DND-41 (cell line): ENCODE data around the gene TSEN2.

ENCODE experiments used
- EZH2 ChIP-seq: IDR thresholded peaks from 3 replicates; pipeline ENCODE4 v1.6.1; 2012; ENCODE audit warnings: borderline replicate concordance, low read depth, mild to moderate bottlenecking, moderate library complexity, low read length, inconsistent platforms; ENCODE audit not compliant: severe bottlenecking
- TF ChIP-seq, protein P1 (sequence below): IDR thresholded peaks from 2 replicates; pipeline ENCODE4 v1.5.1; 2012; ENCODE audit warnings: borderline replicate concordance, low read length, moderate library complexity, mild to moderate bottlenecking; ENCODE audit not compliant: poor library complexity, severe bottlenecking; ENCODE audit errors: extremely low read depth

GRCh38 chr3:12470680-12471079, 13.6 kb upstream of the TSEN2 start:
- TF ChIP-seq, protein P1, sequence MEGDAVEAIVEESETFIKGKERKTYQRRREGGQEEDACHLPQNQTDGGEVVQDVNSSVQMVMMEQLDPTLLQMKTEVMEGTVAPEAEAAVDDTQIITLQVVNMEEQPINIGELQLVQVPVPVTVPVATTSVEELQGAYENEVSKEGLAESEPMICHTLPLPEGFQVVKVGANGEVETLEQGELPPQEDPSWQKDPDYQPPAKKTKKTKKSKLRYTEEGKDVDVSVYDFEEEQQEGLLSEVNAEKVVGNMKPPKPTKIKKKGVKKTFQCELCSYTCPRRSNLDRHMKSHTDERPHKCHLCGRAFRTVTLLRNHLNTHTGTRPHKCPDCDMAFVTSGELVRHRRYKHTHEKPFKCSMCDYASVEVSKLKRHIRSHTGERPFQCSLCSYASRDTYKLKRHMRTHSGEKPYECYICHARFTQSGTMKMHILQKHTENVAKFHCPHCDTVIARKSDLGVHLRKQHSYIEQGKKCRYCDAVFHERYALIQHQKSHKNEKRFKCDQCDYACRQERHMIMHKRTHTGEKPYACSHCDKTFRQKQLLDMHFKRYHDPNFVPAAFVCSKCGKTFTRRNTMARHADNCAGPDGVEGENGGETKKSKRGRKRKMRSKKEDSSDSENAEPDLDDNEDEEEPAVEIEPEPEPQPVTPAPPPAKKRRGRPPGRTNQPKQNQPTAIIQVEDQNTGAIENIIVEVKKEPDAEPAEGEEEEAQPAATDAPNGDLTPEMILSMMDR: no peak
- TF ChIP-seq EZH2: no peak
